Stimulated activated CD4-positive, alpha-beta T cell treated with anti-CD3 and anti-CD28 coated beads, Interleukin-2, amount 100 ng/mL, for 48 hours (primary cell): ENCODE data around the gene STEAP1B.
"Not testable (repeated sequence)": the region's sequence is repeated elsewhere in the genome, so short reads cannot be mapped to it uniquely, and the experiment has no call there.

Experiments
- DNase-seq, 2 donors: peaks; one replicate each; pipeline ENCODE4 v3.0.0-alpha.2; 2020

STEAP1B gene

DNA sequence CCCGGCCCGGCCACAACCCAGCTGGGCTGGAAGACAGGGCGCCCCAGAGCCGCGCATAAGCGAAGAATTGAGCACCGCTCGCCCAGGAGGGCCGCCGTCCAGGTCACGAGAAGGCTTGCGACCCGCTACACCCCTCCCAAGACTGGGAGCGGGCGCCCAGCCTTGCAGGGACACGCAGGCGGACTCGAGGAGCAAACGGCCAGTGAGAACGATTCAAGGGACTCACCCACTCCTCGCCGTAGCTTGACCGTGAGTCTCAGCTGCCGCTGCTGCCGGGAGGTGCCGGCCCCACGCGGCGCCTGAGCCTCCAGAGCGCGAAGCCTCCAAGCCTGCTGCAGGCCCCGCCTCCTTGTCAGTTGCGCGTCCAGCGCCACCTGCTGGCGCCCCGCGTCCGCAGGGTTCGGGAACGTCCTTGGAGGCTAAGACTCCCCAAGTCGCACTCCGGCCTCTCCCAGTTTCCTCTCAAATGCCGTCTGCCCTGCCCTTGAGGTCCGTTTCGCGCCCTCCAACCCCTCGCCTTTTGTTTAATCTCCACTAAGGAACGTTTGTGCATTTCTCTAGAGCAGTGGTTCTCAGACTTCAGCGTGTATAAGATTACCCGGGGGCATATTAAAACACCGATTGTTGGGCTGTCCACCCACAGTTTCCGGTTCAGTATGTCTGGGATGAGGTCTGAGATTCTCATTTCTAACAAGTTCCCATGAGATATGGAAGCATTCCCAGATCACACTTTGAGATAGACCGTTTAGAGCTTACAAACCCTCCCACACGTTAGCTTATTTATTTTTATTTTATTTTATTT is at the start of gene STEAP1B:
TSS of gene STEAP1B (minus strand) at position 301 of the 802 bp plus-strand sequence. CDS start 5,333 bp downstream, outside the sequence.
- peak; percentile 89 to 90 for DNase-seq

DNA sequence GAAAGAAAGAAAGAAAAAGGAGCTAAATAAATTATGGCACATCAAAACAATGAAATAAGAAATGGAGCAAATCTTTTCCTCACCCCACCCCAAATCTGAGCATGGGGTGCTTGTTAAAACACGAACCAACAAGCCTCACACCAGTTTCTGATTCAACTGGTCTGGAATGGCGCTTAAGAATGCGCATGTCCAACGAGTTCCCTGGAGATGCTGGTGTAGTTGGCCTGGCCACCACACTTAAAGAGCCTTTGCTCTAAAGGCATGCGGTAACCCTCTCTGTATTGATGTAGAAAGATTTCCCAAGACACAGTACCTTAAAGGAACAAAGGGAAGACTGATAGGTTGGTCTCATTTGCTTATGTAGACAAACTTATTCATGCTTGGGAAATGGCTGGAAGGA is 49.1 kb upstream of the STEAP1B start:
- DNase-seq: no peak

DNA sequence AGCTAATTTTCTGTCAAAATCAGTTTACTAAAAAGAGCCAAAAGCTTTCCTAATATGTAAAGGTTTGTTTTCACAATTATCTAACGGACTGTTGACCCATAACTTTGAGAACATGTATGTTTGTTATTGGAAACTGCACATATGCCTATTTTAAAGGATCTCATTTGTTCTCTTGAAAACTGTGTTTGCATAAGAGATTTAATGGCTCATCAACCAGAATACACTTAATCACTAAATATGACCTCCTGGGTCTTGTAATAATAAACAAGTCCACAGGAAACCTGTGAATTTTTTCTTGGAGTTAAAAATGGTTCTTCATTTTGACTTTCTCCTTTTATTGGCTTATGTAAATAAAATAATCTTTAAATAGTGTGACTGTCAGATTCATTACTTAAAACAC is 48.3 kb upstream of the STEAP1B start:
- no peak for DNase-seq

DNA sequence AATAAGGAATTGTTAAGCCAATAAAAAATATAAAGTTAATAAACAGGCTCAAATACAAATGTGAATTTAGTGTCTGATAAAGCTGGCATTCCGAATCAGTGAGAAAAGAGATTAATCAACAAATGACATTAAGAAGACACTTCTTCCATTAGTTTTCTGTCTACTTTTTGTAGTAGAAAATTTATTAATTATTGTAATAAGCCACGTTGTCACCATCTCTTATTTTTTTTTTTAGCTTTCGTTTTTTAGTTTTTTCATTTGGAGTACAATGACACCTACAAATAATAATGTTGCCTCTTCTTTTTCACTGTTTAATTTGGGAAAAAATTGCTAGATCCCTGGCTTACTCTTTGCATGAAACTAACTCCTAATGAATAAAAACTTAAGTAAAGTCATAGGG is 46.8 kb upstream of the STEAP1B start:
- DNase-seq: no peak

DNA sequence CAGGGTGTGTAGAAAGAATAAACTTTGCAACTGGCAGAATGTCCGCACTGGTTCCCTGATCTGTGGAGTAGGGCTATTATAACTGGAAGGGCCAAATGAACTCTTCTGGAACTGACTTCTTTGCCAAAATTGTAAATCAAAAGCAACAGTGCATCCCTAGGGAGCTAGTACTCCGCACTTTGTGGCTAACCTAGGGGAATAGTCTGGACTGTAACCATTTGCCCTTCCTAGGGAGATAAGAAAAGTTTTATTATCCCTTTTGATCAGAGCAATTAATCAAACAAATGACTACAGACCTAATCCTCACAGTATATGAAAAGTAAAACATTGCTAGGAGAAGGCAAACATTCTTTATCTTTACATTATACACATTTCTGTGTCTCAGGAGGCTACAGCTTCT is 45.5 kb upstream of the STEAP1B start:
- no peak for DNase-seq

DNA sequence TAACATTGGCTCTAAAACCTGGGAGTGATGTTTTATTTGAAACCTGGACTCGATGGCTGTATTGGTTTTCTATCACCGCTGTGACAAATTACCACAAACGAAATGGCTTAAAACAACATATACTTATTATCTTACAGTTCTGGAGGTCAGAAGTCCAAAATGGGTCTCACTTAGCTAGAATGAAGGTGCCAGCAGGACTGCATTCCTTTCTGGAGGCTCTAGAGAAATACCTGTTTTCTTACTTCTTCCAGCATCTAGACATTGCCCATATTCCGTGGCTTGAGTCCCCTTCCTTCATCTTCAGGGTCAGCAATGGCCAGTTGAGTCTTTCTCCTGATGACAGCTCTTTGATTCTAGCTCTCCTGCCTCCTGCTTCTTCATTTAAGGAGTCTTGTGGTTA is 44.3 kb upstream of the STEAP1B start:
- no peak for DNase-seq

DNA sequence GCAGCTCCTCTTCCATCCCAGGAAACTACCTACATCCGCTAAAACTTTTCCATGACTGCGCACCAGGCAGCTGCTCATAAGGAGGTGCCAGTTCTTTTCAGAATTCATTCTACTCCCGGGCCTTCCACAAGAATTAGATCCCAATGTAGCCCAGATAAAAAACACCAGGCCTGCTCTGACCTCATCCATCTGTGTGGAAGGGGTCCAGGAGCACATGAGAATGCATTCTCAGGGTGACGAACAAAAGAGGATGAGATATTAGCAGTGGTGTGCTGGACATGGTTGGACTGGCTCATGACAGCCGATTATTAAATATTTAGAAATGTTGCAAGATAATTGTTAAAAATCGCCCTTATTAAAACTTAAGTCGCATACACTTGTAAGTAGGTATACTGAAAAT is 43.2 kb upstream of the STEAP1B start:
- no peak for DNase-seq

DNA sequence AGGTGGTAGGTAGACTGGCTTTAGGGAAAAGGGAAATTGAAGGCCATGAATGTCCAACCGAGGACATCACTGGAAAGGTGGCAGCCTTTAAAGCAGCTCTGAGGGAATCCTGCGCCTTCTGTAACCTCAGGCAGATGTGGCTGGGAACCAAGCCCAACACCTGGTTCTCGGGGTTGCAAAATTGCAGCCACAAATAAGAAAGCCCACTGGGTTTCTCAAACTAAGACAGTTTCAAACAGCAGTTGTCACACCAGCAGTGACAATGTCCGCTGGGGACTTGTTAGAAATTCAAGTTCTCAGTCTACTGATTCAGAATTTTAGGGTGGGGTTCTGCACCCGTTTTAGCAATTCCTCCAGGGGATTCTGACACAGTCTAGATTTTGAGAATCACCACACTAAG is 42.7 kb upstream of the STEAP1B start:
- DNase-seq: no peak

DNA sequence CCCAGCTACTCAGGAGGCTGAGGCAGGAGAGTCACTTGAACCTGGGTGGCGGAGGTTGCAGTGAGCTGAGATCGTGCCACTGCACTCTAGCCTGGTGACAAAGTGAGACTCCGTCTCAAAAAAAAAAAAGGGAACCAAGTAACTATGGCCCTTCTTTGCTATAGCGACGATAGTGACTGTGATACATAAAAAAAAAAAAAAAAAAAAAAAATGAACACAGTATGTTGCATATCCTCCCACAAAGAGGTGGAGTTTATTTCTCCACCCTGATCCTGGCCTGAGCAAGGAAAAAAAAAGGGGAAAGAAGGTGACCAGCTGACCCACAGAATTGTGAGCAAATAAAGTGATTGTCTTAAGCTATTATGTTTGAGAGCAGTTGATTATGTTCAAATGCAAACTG is 42.3 kb upstream of the STEAP1B start:
- DNase-seq: no peak

DNA sequence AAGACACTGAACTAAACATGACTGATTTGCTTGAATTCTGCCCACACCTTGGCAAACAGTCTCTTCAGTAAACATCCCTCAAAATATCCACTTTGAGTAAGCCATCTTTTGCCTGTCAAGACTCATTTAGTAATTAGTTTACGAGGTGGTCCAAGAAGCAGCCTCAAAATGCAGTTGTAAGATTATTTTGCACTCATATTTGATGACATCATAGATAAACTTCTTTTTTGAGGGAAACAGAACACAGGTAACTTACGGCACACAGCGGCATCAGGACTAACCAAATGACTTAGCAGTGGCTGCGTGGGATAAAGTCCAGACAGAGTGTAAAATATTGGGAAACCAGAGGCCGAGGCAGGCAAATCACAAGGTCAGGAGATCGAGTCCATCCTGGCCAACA is 41.8 kb upstream of the STEAP1B start:
- no peak for DNase-seq

DNA sequence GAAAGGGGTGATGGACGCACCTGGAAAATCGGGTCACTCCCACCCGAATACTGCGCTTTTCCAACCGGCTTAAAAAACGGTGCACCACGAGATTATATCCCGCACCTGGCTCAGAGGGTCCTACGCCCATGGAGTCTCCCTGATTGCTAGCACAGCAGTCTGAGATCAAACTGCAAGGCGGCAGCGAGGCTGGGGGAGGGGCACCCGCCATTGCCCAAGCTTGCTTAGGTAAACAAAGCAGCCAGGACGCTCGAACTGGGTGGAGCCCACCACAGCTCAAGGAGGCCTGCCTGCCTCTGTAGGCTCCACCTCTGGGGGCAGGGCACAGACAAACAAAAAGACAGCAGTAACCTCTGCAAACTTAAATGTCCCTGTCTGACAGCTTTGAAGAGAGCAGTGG is 28.5 kb upstream of the STEAP1B start:
- DNase-seq: not testable (repeated sequence)

DNA sequence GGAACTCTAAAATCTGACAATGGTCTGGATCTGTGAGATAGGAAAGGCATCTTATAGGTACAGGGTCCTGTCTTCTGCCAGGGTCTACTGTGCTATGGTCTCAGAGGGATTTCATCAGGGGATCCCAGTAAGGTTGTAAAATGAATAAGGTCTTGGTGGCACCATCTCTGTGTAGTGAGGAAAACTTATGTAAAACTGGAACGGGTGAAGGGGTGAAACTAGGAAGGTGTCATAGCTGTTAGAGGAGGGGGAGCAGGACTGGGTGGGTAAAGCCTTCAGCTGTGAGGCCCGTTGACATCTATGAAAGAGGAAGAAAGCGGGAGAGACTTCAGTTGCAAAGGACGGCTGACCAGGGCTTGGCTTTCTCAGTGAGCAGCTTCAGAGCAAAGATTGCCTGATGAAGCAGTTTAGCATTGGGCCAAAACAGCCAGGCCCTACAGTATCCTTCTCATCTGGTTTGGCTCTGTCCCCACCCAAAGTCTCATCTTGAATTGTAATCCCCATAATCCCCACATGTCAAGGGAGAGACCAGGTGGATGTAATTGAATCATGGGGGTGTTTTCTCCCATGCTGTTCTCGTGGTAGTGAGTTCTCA is 24.5 kb upstream of the STEAP1B start:
- not testable (repeated sequence) for DNase-seq

DNA sequence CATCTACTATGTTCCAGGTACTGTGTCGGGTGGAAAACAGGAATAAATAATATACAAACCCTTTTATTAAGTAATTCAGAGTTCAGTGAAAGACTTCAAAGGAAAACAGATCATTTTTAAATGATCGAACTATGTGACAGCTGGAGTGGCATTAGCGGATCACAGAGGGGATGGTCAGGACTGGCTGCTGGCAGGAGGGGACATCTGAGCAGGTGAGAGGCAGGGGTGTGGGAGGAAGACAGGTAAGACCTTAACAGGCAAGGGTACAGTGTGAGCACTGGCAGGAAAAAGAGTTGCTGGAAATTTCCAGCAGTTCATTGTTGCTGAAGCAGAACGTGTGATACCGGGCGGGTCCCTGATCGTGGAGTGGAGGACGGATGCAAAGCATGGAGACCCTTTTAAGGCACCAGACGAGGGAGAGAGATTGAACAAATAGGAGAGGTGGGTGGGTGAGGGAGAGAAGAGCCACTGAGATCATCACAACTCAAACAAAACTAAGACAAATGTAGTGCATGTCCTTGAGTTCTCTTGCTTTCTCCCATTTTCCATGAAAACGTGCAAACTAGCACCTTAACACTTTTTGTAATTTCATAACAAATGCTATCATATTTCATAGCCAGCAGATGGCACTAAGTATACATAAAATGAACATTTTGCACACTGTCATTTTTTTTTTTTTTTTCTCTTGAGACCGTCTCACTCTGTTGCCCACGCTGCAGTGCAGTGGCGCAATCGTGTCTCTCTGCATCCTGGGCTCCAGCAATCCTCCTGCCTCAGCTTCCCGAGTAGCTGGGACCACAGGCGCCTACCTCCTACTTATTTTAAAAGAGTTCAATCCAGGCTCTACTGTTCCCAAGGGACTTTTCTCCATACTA is 23.7 kb upstream of the STEAP1B start:
- not testable (repeated sequence) for DNase-seq

DNA sequence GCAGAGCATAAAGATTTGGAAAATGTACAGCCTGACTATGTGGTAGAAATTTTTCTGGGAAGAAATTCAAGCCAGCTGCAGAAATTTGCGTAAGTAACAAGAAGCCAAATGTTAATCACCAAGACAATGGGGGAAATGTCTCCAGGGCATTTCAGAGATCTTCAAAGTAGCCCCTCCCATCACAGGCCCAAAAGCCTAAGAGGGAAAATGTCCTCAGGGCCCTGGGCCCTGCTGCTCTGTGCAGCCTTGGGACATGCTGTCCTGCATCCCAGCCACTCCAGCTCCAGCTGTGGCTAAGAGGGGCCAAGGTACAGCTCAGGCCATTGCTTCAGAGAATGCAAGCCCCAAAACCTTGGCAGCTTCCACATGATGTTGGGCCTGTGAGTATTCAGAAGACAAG is 19.6 kb upstream of the STEAP1B start:
- DNase-seq: not testable (repeated sequence)

DNA sequence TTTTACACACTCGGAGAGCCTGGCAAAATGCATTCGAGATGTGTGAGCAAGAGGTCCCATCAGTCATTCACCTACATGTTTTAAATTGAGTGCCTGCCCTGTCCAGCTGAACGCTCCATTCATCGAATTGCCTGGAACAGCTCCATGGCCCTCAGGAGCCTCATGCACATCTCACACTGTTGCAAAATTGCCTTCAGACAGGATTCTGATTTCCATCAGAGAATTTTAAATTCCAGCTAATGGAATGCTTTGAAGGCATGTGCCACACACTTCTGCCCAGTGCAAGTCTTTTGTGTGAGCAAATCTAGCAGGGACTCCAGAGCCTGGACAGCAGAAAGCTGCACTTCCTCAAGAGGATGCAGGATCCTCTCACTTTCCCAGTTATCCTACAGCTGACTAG is 17.0 kb upstream of the STEAP1B start:
- not testable (repeated sequence) for DNase-seq

DNA sequence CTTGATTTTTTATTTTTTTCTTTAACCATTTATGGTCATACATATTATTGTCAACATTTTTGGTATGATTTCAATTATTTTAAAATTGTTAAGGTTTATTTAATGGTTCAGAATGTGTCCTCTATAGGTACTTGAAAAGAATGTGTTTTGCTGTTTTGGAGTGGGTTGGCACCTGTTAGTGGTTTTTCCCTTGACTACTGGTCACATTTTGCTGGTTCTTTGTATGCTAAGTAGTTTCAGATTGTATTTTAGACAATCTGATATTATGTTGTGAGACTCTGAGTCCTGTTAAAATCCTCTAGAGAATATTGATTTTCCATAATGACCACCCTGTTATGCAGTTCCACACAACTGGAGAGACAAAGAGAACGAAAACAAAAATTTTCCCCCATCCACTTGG is 15.0 kb upstream of the STEAP1B start:
- not testable (repeated sequence) for DNase-seq

DNA sequence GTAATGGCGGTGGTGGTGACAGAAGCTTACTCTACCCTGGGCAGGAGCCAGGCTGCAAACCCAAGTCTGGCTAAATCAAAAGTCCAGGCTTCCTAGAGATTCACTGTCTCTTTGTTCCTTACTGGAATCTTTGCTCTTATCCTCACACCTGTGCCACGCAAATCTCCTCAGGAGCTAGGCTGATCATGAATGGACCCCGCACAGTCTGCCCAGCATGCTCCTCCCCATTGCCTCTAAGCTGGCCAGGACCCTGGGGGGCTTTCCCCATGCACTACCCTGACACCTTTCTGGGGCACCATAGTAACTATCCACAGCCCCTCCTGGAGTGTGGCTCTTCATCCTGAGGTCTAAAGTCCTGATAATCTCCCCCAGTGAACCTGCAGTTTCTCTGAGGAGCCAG is 7.3 kb upstream of the STEAP1B start:
- not testable (repeated sequence) for DNase-seq

DNA sequence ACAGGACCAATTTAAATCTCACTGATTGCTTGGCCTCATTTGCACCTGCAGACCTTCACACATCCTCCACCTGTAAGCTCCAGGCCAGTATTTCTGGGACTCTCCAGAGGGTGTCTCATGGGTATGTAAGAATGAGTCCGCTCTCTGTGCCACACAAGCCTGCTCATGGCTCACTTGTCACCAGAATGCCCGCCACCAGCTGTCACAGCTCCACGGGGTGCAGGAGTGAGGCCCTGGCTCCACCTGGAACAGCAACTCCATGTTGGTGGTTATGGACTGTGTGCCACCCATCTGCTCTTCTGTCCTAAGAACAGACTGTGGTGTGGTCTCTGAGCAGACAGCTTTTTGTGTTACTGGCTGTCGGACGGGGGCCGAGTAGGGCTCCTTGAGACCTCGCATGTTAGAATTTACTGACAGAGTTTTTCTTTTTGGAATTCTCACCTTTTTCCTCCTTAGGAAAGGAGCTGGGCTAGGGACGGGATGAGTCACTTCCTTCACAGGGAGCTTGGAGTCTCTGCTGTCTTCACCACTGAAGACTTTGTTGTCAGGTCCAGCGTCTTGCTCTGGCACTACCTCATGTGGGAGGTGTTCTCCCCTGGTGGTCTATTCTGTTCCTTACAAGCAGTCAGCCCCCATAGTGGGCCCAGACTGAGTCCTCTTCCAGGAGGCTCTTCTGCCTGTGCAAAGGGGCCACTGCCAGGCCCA is 6.5 kb upstream of the STEAP1B start:
- DNase-seq: not testable (repeated sequence)

DNA sequence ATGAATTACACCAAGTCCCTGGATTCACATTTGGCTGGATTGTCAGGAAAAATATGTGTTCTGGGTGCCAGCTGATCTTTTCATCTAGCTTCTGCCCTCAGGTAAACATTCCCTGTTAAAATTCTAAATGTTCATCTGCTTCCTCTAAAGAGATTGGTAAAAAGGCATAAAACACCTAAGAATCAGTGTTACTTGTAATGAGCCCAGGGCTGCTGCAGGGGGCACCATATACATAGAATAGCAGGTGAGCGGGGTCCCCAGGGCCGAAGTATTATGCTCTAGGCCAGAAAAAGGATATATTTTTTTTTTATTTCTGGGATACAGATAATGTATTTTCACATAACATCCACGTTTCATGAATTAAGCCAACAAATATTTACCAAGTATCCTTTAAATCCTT is 4.5 kb upstream of the STEAP1B start:
- not testable (repeated sequence) for DNase-seq

DNA sequence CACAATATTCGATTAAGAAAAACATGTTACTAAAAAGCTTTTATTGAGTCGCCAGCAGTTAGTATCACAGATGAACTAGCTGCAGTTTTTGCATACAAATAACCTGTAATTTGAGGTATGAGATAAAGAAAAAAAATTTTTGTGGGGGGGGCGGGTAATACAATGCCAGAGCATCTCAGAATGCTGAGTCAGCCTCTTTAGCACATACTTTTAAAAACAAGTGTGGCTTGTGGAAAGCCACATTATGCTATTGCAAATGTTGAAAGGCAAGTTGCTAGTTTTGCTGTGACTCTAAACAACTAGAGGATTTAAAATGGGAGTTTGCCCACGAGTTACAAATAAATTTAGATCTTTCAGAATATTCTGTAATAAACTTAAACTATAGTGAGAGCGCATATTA is 2.1 kb upstream of the STEAP1B start:
- not testable (repeated sequence) for DNase-seq

DNA sequence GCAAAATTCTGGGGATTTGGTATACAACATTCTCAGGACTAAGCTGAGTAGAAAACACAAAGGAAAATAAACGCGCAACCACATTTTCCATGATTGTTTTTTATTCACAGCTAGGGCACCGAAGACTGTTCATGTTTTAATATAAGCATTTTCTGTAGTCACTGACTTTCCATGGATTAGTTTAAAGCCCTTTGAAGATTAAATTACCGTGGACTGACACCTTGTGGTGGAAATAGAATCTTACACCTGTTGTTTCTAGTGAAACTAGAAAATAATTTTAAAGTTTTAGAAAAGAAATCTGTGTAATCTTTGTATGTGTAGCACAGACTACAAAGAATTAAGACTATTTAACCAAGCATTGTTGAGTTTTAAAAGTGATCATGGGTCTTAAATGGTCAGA is 1.3 kb upstream of the STEAP1B start:
- DNase-seq: not testable (repeated sequence)

DNA sequence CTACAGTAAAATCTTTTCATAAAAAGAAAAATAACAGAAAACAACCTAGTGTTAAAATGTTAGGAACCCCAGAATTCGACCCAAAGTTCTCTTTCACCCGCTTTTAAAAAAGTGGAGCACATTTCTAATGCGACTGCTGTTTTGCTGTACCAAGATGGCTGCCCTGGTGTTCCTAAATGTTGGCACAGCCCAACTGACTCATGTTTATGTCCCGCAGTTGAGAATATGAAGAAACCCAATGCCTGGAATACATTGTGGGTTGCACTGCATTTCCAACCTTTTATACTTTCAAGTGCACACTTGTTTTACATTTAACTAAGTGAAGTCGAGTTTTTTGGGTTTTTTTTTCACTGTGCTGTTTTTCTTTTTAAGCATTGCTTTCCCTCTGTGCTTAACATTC is 944 bp downstream of the STEAP1B start:
- no peak for DNase-seq

DNA sequence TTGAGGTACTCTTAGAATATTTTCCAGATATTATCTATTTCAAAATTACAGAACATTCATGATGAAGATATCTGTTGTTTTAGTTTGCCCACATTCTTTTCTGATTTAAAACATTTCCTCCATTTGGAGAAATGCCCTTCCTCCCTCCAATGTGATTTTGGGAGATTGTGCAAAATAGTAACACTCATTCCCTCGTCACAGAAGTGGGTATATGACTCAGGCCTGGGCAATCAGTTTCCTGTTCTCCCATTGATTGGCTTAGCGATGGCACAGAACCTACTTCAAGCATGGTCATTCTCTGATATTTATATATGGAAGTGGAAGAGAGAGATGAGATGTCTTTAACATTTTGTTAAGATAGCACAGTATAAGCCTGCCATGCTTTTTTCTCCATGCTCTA is 3.1 kb downstream of the STEAP1B start:
- not testable (repeated sequence) for DNase-seq
